Urinary bladder (tissue), 4 donors: ENCODE data around the gene SLAMF8. TPM values are rescaled to one million over a fixed set of nuclear protein-coding genes. Genes with fewer than 3 reads are reported as not detected.

ENCODE experiments used
- DNase-seq: peaks from one replicate; pipeline ENCODE4 v3.0.0-alpha.2; 2015; ENCODE audit errors: extremely low spot score
- H3K27ac ChIP-seq: one replicate; pipeline ENCODE4 v1.5.1; 2013; ENCODE audit warnings: low read depth, mild to moderate bottlenecking, moderate library complexity
- H3K36me3 ChIP-seq: one replicate; pipeline ENCODE4 v1.6.1; 2013; ENCODE audit warnings: mild to moderate bottlenecking, moderate library complexity; ENCODE audit not compliant: insufficient read depth
- H3K4me1 ChIP-seq: one replicate; pipeline ENCODE4 v1.6.1; 2013; ENCODE audit warnings: mild to moderate bottlenecking, moderate library complexity; ENCODE audit not compliant: insufficient read depth
- H3K4me3 ChIP-seq: one replicate; pipeline ENCODE4 v1.5.1; 2013; ENCODE audit warnings: low read depth, low read length
- WGBS: extraction: QIAGEN DNeasy Blood & Tissue Kit; methylation state at CpG from one replicate; pipeline ENCODE4 v1.1.7; 2013; 5-methylcytosine and 5-hydroxymethylcytosine counted together
- polyA plus RNA-seq: library from polyadenylated mRNA; stranded (reverse); fragments of 200-250 nt; gene quantifications from one replicate; pipeline ENCODE4 v1.2.3, GENCODE V29; 2013
- total RNA-seq: library from RNA; depleted of rRNA; stranded (reverse); fragments of >200 nt; gene quantifications from one replicate; pipeline ENCODE4 v1.2.3, GENCODE V29; 2014
- donor health status: healthy with polysubstance abuse.
- donor health status: healthy.

Gene SLAMF8
- total and polyA plus RNA-seq, 2 donors = 0.69 to 6.1 TPM

- Histone ChIP-seq H3K36me3 (no peaks in the 10 kb centered on the region), H3K4me3 (no peak overlapping the region), H3K4me1 (no peaks in the 10 kb centered on the region), H3K27ac (no peak overlapping the region)
- DNase-seq = no peak
- WGBS = 83% methylated on average over 13 of the region's 13 CpGs
These were observed 19.3 kb downstream of the SLAMF8 start for GRCh38 chr1:159845751-159846629.

- no peaks in the 10 kb centered on the region for H3K36me3 ChIP-seq
- H3K4me3 ChIP-seq = no peak overlapping the region
- no peak for DNase-seq
- H3K4me1 ChIP-seq = no peaks in the 10 kb centered on the region
- 80% methylated on average over 4 of the region's 4 CpGs for WGBS
- no peak overlapping the region for H3K27ac ChIP-seq
These were observed 20.6 kb downstream of the SLAMF8 start for GRCh38 chr1:159847231-159847630.

GRCh38 chr1:159848326-159848725 is 21.7 kb downstream of the SLAMF8 start:
- WGBS = 83% methylated on average over 3 of the region's 3 CpGs
- H3K4me1 ChIP-seq = no peaks in the 10 kb centered on the region
- H3K4me3 ChIP-seq = no peak overlapping the region
- no peak overlapping the region for H3K27ac ChIP-seq
- H3K36me3 ChIP-seq = no peaks in the 10 kb centered on the region
- DNase-seq = no peak

- no peaks in the 10 kb centered on the region for H3K36me3 ChIP-seq
- no peaks in the 10 kb centered on the region for H3K4me1 ChIP-seq
- H3K4me3 ChIP-seq = no peak overlapping the region
- DNase-seq = no peak
- no peak overlapping the region for H3K27ac ChIP-seq
- 71% methylated on average over 2 of the region's 2 CpGs for whole genome bisulfite sequencing
These were observed 23.1 kb downstream of the SLAMF8 start for GRCh38 chr1:159849626-159850366.

- Histone ChIP-seq H3K36me3 (no peaks in the 10 kb centered on the region), H3K4me3 (no peak overlapping the region), H3K27ac (no peak overlapping the region), H3K4me1 (no peaks in the 10 kb centered on the region)
- no peak for DNase-seq
- WGBS = 55% methylated on average over 1 of the region's 1 CpG
These were observed 24.7 kb downstream of the SLAMF8 start for GRCh38 chr1:159851407-159851806.

- Histone ChIP-seq H3K27ac (peak overlapping the region; percentile 95), H3K4me1 (no peaks in the 10 kb centered on the region), H3K36me3 (no peaks in the 10 kb centered on the region), H3K4me3 (peak overlapping the region; percentile 72)
- DNase-seq = no peak
- 17% methylated on average over 6 of the region's 6 CpGs for WGBS
These were observed 26.9 kb downstream of the SLAMF8 start for GRCh38 chr1:159853417-159854115.

- Histone ChIP-seq H3K4me3 (peak overlapping the region; percentile 72), H3K27ac (peak overlapping the region; percentile 95), H3K4me1 (no peaks in the 10 kb centered on the region), H3K36me3 (no peaks in the 10 kb centered on the region)
- 1% methylated on average over 31 of the region's 31 CpGs for WGBS
- no peak for DNase-seq
These were observed 27.5 kb downstream of the SLAMF8 start for GRCh38 chr1:159854116-159854692.

GRCh38 chr1:159854693-159855192 is 28.1 kb downstream of the SLAMF8 start:
- under 1% methylated on average over 59 of the region's 59 CpGs for WGBS
- Histone ChIP-seq H3K27ac (peak overlapping the region; percentile 95), H3K4me3 (peak overlapping the region; percentile 72), H3K4me1 (no peaks in the 10 kb centered on the region), H3K36me3 (no peaks in the 10 kb centered on the region)
- DNase-seq = no peak

GRCh38 chr1:159855709-159856108 is 29.0 kb downstream of the SLAMF8 start:
- Histone ChIP-seq H3K4me3 (no peak overlapping the region), H3K4me1 (no peaks in the 10 kb centered on the region), H3K36me3 (no peaks in the 10 kb centered on the region), H3K27ac (peak overlapping the region; percentile 54)
- no peak for DNase-seq
- 75% methylated on average over 34 of the region's 34 CpGs for WGBS

GRCh38 chr1:159856576-159856975 is 29.9 kb downstream of the SLAMF8 start:
- H3K4me3 ChIP-seq = no peak overlapping the region
- no peak overlapping the region for H3K27ac ChIP-seq
- DNase-seq = no peak
- WGBS = 97% methylated on average over 1 of the region's 1 CpG
- no peaks in the 10 kb centered on the region for H3K36me3 ChIP-seq
- H3K4me1 ChIP-seq = no peaks in the 10 kb centered on the region

GRCh38 chr1:159857889-159858288 is 31.2 kb downstream of the SLAMF8 start:
- Histone ChIP-seq H3K36me3 (no peaks in the 10 kb centered on the region), H3K27ac (no peak overlapping the region), H3K4me1 (no peaks in the 10 kb centered on the region), H3K4me3 (no peak overlapping the region)
- no peak for DNase-seq
- WGBS = 92% methylated on average over 6 of the region's 6 CpGs

GRCh38 chr1:159859767-159860322 is 33.2 kb downstream of the SLAMF8 start:
- no peak for DNase-seq
- H3K4me1 ChIP-seq = no peaks in the 10 kb centered on the region
- peak overlapping the region; percentile 73 for H3K27ac ChIP-seq
- no peak overlapping the region for H3K4me3 ChIP-seq
- WGBS = 53% methylated on average over 7 of the region's 7 CpGs
- no peaks in the 10 kb centered on the region for H3K36me3 ChIP-seq

GRCh38 chr1:159860456-159860855 is 33.8 kb downstream of the SLAMF8 start:
- Histone ChIP-seq H3K36me3 (no peaks in the 10 kb centered on the region), H3K4me3 (no peak overlapping the region), H3K4me1 (no peaks in the 10 kb centered on the region), H3K27ac (no peak overlapping the region)
- WGBS = 15% methylated on average over 3 of the region's 3 CpGs
- no peak for DNase-seq
